HTERT RPE-1 (cell line): ENCODE results near the gene MYO1E.
"Not testable (repeated sequence)": the region's sequence is repeated elsewhere in the genome, so short reads cannot be mapped to it uniquely, and the experiment has no call there.

ENCODE experiments used
- in situ Hi-C: fragments of 300-500 bp; cut with MboI; formaldehyde crosslinking; loops from 4 replicates; pipeline ENCODE4 v1.14.3; 2020; ENCODE audit warnings: low sequenced_read_pairs

Gene MYO1E

GRCh38 chr15:59352683-59353082 is 20.0 kb downstream of the MYO1E start:
- in situ Hi-C loops: no loop called here

- in situ Hi-C loops: no loop called here
Measured at GRCh38 chr15:59352189-59352588, 20.5 kb downstream of the MYO1E start.

GRCh38 chr15:59350421-59350732 is 22.3 kb downstream of the MYO1E start:
- in situ Hi-C loops: no loop called here

- in situ Hi-C loops: no loop called here
Measured at GRCh38 chr15:59349680-59350420, 22.8 kb downstream of the MYO1E start.

- in situ Hi-C loops: no loop called here
Measured at GRCh38 chr15:59347915-59348314, 24.8 kb downstream of the MYO1E start.

GRCh38 chr15:59346951-59347350 is 25.7 kb downstream of the MYO1E start:
- in situ Hi-C loops: no loop called here

- in situ Hi-C loops: no loop called here
Measured at GRCh38 chr15:59345326-59345725, 27.3 kb downstream of the MYO1E start.

GRCh38 chr15:59344311-59344710 is 28.4 kb downstream of the MYO1E start:
- in situ Hi-C loops: no loop called here

- in situ Hi-C loops: no loop called here
Measured at GRCh38 chr15:59340325-59340724, 32.3 kb downstream of the MYO1E start.

- in situ Hi-C loops: no loop called here
Measured at GRCh38 chr15:59339252-59339672, 33.4 kb downstream of the MYO1E start.

- in situ Hi-C loops: no loop called here
Measured at GRCh38 chr15:59338414-59338813, 34.3 kb downstream of the MYO1E start.

- in situ Hi-C loops: not testable (repeated sequence)
Measured at GRCh38 chr15:59336725-59337124, 35.9 kb downstream of the MYO1E start.

- in situ Hi-C loops: no loop called here
Measured at GRCh38 chr15:59335207-59335786, 37.4 kb downstream of the MYO1E start.

GRCh38 chr15:59334076-59334415 is 38.6 kb downstream of the MYO1E start:
- in situ Hi-C loops: no loop called here

- in situ Hi-C loops: no loop called here
Measured at GRCh38 chr15:59333401-59334075, 39.1 kb downstream of the MYO1E start.

GRCh38 chr15:59332009-59332408 is 40.7 kb downstream of the MYO1E start:
- in situ Hi-C loops: no loop called here

- in situ Hi-C loops: no loop called here
Measured at GRCh38 chr15:59330649-59331048, 42.0 kb downstream of the MYO1E start.

GRCh38 chr15:59329570-59330350 is 42.9 kb downstream of the MYO1E start:
- in situ Hi-C loops: no loop called here

GRCh38 chr15:59329091-59329490 is 43.6 kb downstream of the MYO1E start:
- in situ Hi-C loops: no loop called here

- in situ Hi-C loops: no loop called here
Measured at GRCh38 chr15:59327942-59328341, 44.7 kb downstream of the MYO1E start.

- in situ Hi-C loops: no loop called here
Measured at GRCh38 chr15:59326856-59327255, 45.8 kb downstream of the MYO1E start.
